DOHH2 (cell line): Measurements from ENCODE around the gene DENND1A.
A peak's percentile ranks its signal among the peaks of the same experiment; 100 is the strongest.

Source experiments
- H3F3A ChIP-seq: fragments of 200-600 bp; sonication (generic), shearing (Covaris generic); 2 replicates; pipeline ENCODE4 v1.6.0; 2016; ENCODE audit warnings: antibody characterized with exemption, mild to moderate bottlenecking; ENCODE audit not compliant: control insufficient read depth, insufficient read depth
- H3K27ac ChIP-seq: fragments of 200-600 bp; sonication (generic); 2 replicates; pipeline ENCODE4 v1.5.1; 2014; ENCODE audit warnings: low read depth, mild to moderate bottlenecking, low read length, moderate library complexity
- H3K27me3 ChIP-seq: fragments of 200-600 bp; sonication (generic); 2 replicates; pipeline ENCODE4 v1.6.1; 2014; ENCODE audit warnings: mild to moderate bottlenecking, low read length, mixed read lengths; ENCODE audit not compliant: control insufficient read depth
- H3K36me3 ChIP-seq: fragments of 200-600 bp; sonication (generic); 2 replicates; pipeline ENCODE4 v1.6.1; 2014; ENCODE audit warnings: mild to moderate bottlenecking, low read length, moderate library complexity, mixed read lengths; ENCODE audit not compliant: control insufficient read depth
- H3K4me1 ChIP-seq: fragments of 200-600 bp; sonication (generic); 2 replicates; pipeline ENCODE4 v1.6.1; 2014; ENCODE audit warnings: mild to moderate bottlenecking, low read length, mixed read lengths; ENCODE audit not compliant: control insufficient read depth
- H3K4me2 ChIP-seq: fragments of 200-600 bp; sonication (generic); 2 replicates; pipeline ENCODE4 v1.6.0; 2014; ENCODE audit warnings: mild to moderate bottlenecking, low read length, moderate library complexity
- H3K4me3 ChIP-seq: fragments of 200-600 bp; sonication (generic); 2 replicates; pipeline ENCODE4 v1.5.1; 2014; ENCODE audit warnings: mild to moderate bottlenecking, low read length, mixed read lengths
- H3K79me2 ChIP-seq: fragments of 200-600 bp; sonication (generic); 2 replicates; pipeline ENCODE4 v1.6.1; 2014; ENCODE audit warnings: mild to moderate bottlenecking, low read length, mixed read lengths; ENCODE audit not compliant: control insufficient read depth
- H3K9me2 ChIP-seq: fragments of 200-600 bp; sonication (generic); replicated peaks from 2 replicates; pipeline ENCODE4 v1.6.1; 2014; ENCODE audit warnings: mild to moderate bottlenecking, low read length, mixed read lengths; ENCODE audit not compliant: control insufficient read depth
- H3K9me3 ChIP-seq: fragments of 200-600 bp; sonication (generic); 2 replicates; pipeline ENCODE4 v1.6.1; 2014; ENCODE audit warnings: antibody characterized with exemption, low read length, mixed read lengths; ENCODE audit not compliant: control insufficient read depth, insufficient read depth
- H4K20me1 ChIP-seq: fragments of 200-600 bp; sonication (generic); 2 replicates; pipeline ENCODE4 v1.6.0; 2014; ENCODE audit warnings: low read depth, mild to moderate bottlenecking, antibody characterized with exemption, low read length, moderate library complexity; ENCODE audit not compliant: control insufficient read depth, insufficient read depth
- CTCF ChIP-seq: fragments of 200-600 bp; sonication (generic); IDR thresholded peaks from one replicate; pipeline ENCODE4 v1.5.1; 2014; ENCODE audit warnings: antibody characterized with exemption, mild to moderate bottlenecking, low read depth, low read length; ENCODE audit not compliant: poor library complexity, severe bottlenecking
- EZH2phosphoT487 ChIP-seq: fragments of 200-600 bp; sonication (generic); IDR thresholded peaks from 2 replicates; pipeline ENCODE4 v1.6.1; 2017; ENCODE audit warnings: borderline replicate concordance, mild to moderate bottlenecking, antibody characterized with exemption, low read length, moderate library complexity, mixed read lengths

Gene DENND1A

GRCh38 chr9:123338710-123339665, 590.9 kb downstream of the DENND1A start:
- Histone ChIP-seq H3K79me2 (peaks cover 14% of the 10 kb centered on the region), H3K4me2 (peak overlapping the region; percentile 88), H3K27me3 (no peaks in the 10 kb centered on the region), H3K4me3 (peak overlapping the region; percentile 76), H3K9me3 (no peaks in the 10 kb centered on the region), H3K4me1 (peaks cover 100% of the 10 kb centered on the region), H3K9me2 (no peaks in the 10 kb centered on the region), H3K27ac (peak overlapping the region; percentile 99), H4K20me1 (no peaks in the 10 kb centered on the region), H3K36me3 (peaks cover 3% of the 10 kb centered on the region; the same call in 1 of the 2 replicates), H3F3A (peaks cover 46% of the 10 kb centered on the region)
- TF ChIP-seq EZH2phosphoT487 = no peak
- TF ChIP-seq CTCF = no peak

GRCh38 chr9:123337971-123338370, 592.0 kb downstream of the DENND1A start:
- peak overlapping the region; percentile 88 for H3K4me2 ChIP-seq
- H4K20me1 ChIP-seq = no peaks in the 10 kb centered on the region
- H3K4me3 ChIP-seq = peak overlapping the region; percentile 76
- H3K27me3 ChIP-seq = no peaks in the 10 kb centered on the region
- H3K9me2 ChIP-seq = no peaks in the 10 kb centered on the region
- no peaks in the 10 kb centered on the region for H3K9me3 ChIP-seq
- peaks cover 93% of the 10 kb centered on the region for H3K4me1 ChIP-seq
- TF ChIP-seq CTCF = no peak
- no peak for TF ChIP-seq EZH2phosphoT487
- H3K36me3 ChIP-seq = peaks cover 3% of the 10 kb centered on the region; the same call in 1 of the 2 replicates
- H3K79me2 ChIP-seq = peaks cover 14% of the 10 kb centered on the region
- H3F3A ChIP-seq = peaks cover 35% of the 10 kb centered on the region
- peak overlapping the region; percentile 99 for H3K27ac ChIP-seq

- no peak for TF ChIP-seq CTCF
- TF ChIP-seq EZH2phosphoT487 = no peak
- peaks cover 3% of the 10 kb centered on the region; the same call in 1 of the 2 replicates for H3K36me3 ChIP-seq
- no peaks in the 10 kb centered on the region for H3K27me3 ChIP-seq
- no peaks in the 10 kb centered on the region for H3K9me2 ChIP-seq
- no peaks in the 10 kb centered on the region for H4K20me1 ChIP-seq
- H3K4me2 ChIP-seq = peak overlapping the region; percentile 67
- H3K4me1 ChIP-seq = peaks cover 83% of the 10 kb centered on the region
- H3F3A ChIP-seq = peaks cover 36% of the 10 kb centered on the region
- H3K9me3 ChIP-seq = no peaks in the 10 kb centered on the region
- H3K27ac ChIP-seq = peak overlapping the region; percentile 99
- peak overlapping the region; percentile 40 for H3K4me3 ChIP-seq
- H3K79me2 ChIP-seq = peaks cover 8% of the 10 kb centered on the region
Measured at GRCh38 chr9:123336959-123337358, 593.0 kb downstream of the DENND1A start.
